GM18909 (cell line): ENCODE measurements around the gene DUOXA2.
A peak's percentile ranks its signal among the peaks of the same experiment; 100 is the strongest.

Experiments
- ATAC-seq: cut with Tn5 transposase; IDR thresholded peaks from one replicate; pipeline ENCODE4 v1.9.1; 2021; ENCODE audit warnings: mild to moderate bottlenecking; ENCODE audit not compliant: unreplicated experiment, poor library complexity

Gene DUOXA2

GRCh38 chr15:45151998-45152828 is 38.1 kb downstream of the DUOXA2 start:
- ATAC-seq = no peak

GRCh38 chr15:45155739-45156138 is 41.6 kb downstream of the DUOXA2 start:
- ATAC-seq = no peak

- ATAC-seq = no peak
These were observed 42.8 kb downstream of the DUOXA2 start for GRCh38 chr15:45156744-45157455.

- ATAC-seq = no peak
These were observed 43.8 kb downstream of the DUOXA2 start for GRCh38 chr15:45157974-45158373.

- ATAC-seq = no peak
These were observed 47.5 kb downstream of the DUOXA2 start for GRCh38 chr15:45161666-45162065.

DNA sequence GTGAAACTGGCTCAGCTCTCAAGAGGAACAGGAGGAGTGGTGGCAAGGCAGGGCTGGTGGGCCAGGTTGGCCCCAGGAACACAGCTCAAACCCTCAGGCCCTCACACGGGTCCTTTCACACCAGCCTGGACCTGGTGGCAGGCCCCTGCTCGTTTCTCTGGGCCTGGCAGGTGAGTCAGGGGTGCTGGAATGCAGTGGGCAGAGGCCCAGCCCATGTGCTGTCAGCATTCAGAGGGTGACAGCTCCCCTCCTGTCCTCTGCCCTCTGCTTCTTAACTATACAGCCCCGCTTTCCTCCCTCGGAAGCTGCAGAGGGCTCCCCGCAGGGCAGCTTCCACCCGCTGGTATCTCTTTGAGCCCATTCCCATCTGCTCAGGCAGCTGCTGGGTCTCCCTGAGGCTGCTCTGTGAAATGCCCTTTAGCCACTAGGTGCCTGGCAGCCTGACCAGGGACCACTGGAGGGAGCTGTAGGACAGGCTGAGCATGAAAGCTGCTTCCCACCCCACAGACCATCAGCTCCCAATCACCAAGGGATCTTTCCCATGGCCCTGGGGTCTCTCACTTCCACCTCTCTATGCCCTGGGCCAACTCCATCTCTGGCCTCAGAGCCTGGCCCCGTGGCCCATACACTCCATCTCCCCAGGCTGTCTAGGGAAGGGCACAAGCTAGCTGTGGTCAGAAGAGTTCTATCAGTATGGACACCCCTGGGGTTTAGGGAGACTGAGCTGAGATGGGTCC is 48.8 kb downstream of the DUOXA2 start:
- peak; percentile 52 for ATAC-seq

DNA sequence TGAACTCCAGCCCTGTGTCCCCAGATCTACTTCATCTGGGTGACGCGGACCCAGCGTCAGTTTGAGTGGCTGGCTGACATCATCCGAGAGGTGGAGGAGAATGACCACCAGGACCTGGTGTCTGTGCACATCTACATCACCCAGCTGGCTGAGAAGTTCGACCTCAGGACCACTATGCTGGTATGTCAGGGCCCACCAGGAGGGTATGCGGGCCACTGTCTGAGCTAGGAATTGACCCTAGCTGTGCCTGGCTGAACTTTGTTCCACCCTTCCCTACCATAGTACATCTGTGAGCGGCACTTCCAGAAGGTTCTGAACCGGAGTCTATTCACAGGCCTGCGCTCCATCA is 49.4 kb downstream of the DUOXA2 start:
- no peak for ATAC-seq

- ATAC-seq = no peak
These were observed 50.8 kb downstream of the DUOXA2 start for GRCh38 chr15:45164914-45165313.

DNA sequence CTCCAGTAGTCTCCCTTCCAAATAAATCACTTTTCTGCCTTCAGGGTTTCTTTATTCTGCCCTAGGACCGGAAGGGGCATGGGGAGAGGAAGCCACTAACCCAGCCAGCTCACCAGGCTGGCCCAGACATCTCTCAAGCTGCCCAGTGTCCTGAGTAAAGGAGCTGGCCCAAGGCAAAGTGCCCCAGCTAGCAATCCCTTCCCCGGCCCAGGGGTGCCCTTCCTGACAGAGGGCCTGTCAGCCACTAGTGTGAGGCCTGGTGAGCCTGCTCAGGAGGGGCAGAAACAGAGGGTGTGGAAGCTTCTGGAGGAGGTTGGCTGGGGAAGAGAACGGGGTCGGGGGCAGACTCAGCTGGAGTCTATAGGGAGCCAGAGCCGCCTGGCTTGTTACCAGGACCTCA is 51.4 kb downstream of the DUOXA2 start:
- no peak for ATAC-seq

GRCh38 chr15:45166834-45167630 is 52.9 kb downstream of the DUOXA2 start:
- ATAC-seq = peak; percentile 96

GRCh38 chr15:45167631-45168205 is 53.6 kb downstream of the DUOXA2 start:
- ATAC-seq = no peak
